Caco-2 (cell line): Measurements from ENCODE around the gene ENO3. TPM values are rescaled to one million over a fixed set of nuclear protein-coding genes. Genes with fewer than 3 reads are reported as not detected.
A peak's percentile ranks its signal among the peaks of the same experiment; 100 is the strongest.

Source experiments
- BruUV-seq: library from RNA; stranded (reverse); fragments of 400-500 nt; replicated peaks from 2 replicates; lab custom pipeline; 2021; lab: Mats Ljungman, UMichigan
- CTCF ChIA-PET: fragments of 300-600 bp; sonication (Branson Sonifier 250); formaldehyde crosslinking; loops from one replicate; lab custom pipeline; 2022; ENCODE audit warnings: antibody characterized with exemption; lab: Charles Lee
- POLR2A ChIA-PET: fragments of 300-600 bp; sonication (Branson Sonifier 250); formaldehyde crosslinking; loops from one replicate; lab custom pipeline; 2022; ENCODE audit warnings: antibody characterized with exemption; lab: Charles Lee
- DNase-seq, 2 experiments: peaks; one replicate each; pipeline versions ENCODE4 v3.0.0 to v3.0.0-alpha.2; 2020 to 2022
- H3K27me3 ChIP-seq: replicated peaks from 2 replicates; pipeline ENCODE4 v1.6.0; 2011; ENCODE audit warnings: low read length; ENCODE audit not compliant: control insufficient read depth, insufficient read depth
- H3K36me3 ChIP-seq: 2 replicates; pipeline ENCODE4 v1.5.1; 2011; ENCODE audit warnings: low read length; ENCODE audit not compliant: control insufficient read depth, insufficient read depth
- H3K4me1 ChIP-seq: fragments of 250-450 bp; sonication (Bioruptor Pico); 2 replicates; pipeline ENCODE4 v1.5.1; 2020; ENCODE audit warnings: mild to moderate bottlenecking
- H3K4me3 ChIP-seq: 2 replicates; pipeline ENCODE4 v1.5.1; 2011; ENCODE audit warnings: low read depth, mild to moderate bottlenecking, control low read depth, low read length
- H3K9me3 ChIP-seq: fragments of 250-450 bp; sonication (Bioruptor Pico); 2 replicates; pipeline ENCODE4 v1.5.1; 2020; ENCODE audit warnings: mild to moderate bottlenecking, moderate library complexity
- H3K27ac Mint-ChIP-seq: one replicate; pipeline ENCODE4 v1.8.0; 2022; ENCODE audit warnings: mixed read lengths; ENCODE audit not compliant: unreplicated experiment
- H3K27me3 Mint-ChIP-seq: one replicate; pipeline ENCODE4 v1.8.0; 2022; ENCODE audit warnings: mixed read lengths; ENCODE audit not compliant: insufficient read depth, unreplicated experiment
- H3K36me3 Mint-ChIP-seq: one replicate; pipeline ENCODE4 v1.8.0; 2022; ENCODE audit warnings: mild to moderate bottlenecking, mixed read lengths; ENCODE audit not compliant: insufficient read depth, unreplicated experiment
- H3K4me1 Mint-ChIP-seq: one replicate; pipeline ENCODE4 v1.8.0; 2022; ENCODE audit warnings: low read depth, mixed read lengths; ENCODE audit not compliant: unreplicated experiment
- H3K4me3 Mint-ChIP-seq: one replicate; pipeline ENCODE4 v1.8.0; 2022; ENCODE audit warnings: mild to moderate bottlenecking, moderate library complexity, mixed read lengths; ENCODE audit not compliant: unreplicated experiment
- H3K9me3 Mint-ChIP-seq: one replicate; pipeline ENCODE4 v1.8.0; 2022; ENCODE audit warnings: mixed read lengths; ENCODE audit not compliant: unreplicated experiment
- CTCF ChIP-seq, 2 experiments: fragments of 200-600 bp in 1 of 2; IDR thresholded peaks; 1 replicate in 1 of 2; 2 replicates in 1 of 2; pipeline versions ENCODE4 v1.5.1 to v1.8.0; 2011 to 2022; ENCODE audit warnings: antibody characterized with exemption in 1 of 2, control low read depth in 1 of 2, inconsistent platforms in 1 of 2, low read depth in 1 of 2, low read length in 1 of 2, mild to moderate bottlenecking in 1 of 2, moderate library complexity in 1 of 2; ENCODE audit not compliant: insufficient read depth in 1 of 2, severe bottlenecking in 1 of 2, unreplicated experiment in 1 of 2
- intact Hi-C: fragments of 100-400 bp; cut with micrococcal nuclease; formaldehyde crosslinking; loops from one replicate; pipeline ENCODE4 v1.10.0; 2022; ENCODE audit not compliant: unreplicated experiment
- total RNA-seq: library from RNA; stranded (reverse); gene quantifications from 2 replicates; pipeline ENCODE4 v1.2.3, GENCODE V29; 2022

ENO3 gene
- total RNA-seq, 1 experiment from 2014 or later: 8.1 TPM

GRCh38 chr17:4936436-4936835 lies 14.5 kb upstream of the ENO3 start:
- Histone ChIP-seq H3K36me3 (no peaks in the 10 kb centered on the region), H3K9me3 (no peaks in the 10 kb centered on the region), H3K27me3 (no peaks in the 10 kb centered on the region), H3K4me1 (no peaks in the 10 kb centered on the region), H3K4me3 (no peak overlapping the region)
- Mint-ChIP-seq H3K27me3 (no peaks in the 10 kb centered on the region), H3K4me3 (no peak overlapping the region), H3K36me3 (peaks cover 15% of the 10 kb centered on the region), H3K9me3 (no peaks in the 10 kb centered on the region), H3K4me1 (peaks cover 5% of the 10 kb centered on the region), H3K27ac (no peak overlapping the region)
- BruUV-seq: no TSS peak
- TF ChIP-seq CTCF (IDR thresholded peaks at IDR 0.05; ENCODE audit: insufficient read depth in 1 of 2, low read depth in 1 of 2, low read length in 1 of 2, severe bottlenecking in 1 of 2, unreplicated experiment in 1 of 2): no peak
- CTCF ChIA-PET: no interaction called here
- intact Hi-C loops: no loop called here
- POLR2A ChIA-PET: no interaction called here
- no peak for DNase-seq

- CTCF ChIA-PET: no interaction called here
- peaks cover 12% of the 10 kb centered on the region for H3K36me3 Mint-ChIP-seq
- H3K27me3 Mint-ChIP-seq: no peaks in the 10 kb centered on the region
- no TSS peak for BruUV-seq
- no peaks in the 10 kb centered on the region for H3K9me3 ChIP-seq
- no peaks in the 10 kb centered on the region for H3K36me3 ChIP-seq
- H3K27ac Mint-ChIP-seq: no peak overlapping the region
- no peaks in the 10 kb centered on the region for H3K9me3 Mint-ChIP-seq
- TF ChIP-seq CTCF (IDR thresholded peaks at IDR 0.05; ENCODE audit: insufficient read depth in 1 of 2, low read depth in 1 of 2, low read length in 1 of 2, severe bottlenecking in 1 of 2, unreplicated experiment in 1 of 2): no peak
- H3K4me3 Mint-ChIP-seq: no peak overlapping the region
- intact Hi-C loops: no loop called here
- POLR2A ChIA-PET: no interaction called here
- DNase-seq: no peak
- H3K4me1 Mint-ChIP-seq: peaks cover 5% of the 10 kb centered on the region
- no peak overlapping the region for H3K4me3 ChIP-seq
- H3K4me1 ChIP-seq: no peaks in the 10 kb centered on the region
- H3K27me3 ChIP-seq: no peaks in the 10 kb centered on the region
These were observed 13.4 kb upstream of the ENO3 start for GRCh38 chr17:4937553-4937952.

DNA sequence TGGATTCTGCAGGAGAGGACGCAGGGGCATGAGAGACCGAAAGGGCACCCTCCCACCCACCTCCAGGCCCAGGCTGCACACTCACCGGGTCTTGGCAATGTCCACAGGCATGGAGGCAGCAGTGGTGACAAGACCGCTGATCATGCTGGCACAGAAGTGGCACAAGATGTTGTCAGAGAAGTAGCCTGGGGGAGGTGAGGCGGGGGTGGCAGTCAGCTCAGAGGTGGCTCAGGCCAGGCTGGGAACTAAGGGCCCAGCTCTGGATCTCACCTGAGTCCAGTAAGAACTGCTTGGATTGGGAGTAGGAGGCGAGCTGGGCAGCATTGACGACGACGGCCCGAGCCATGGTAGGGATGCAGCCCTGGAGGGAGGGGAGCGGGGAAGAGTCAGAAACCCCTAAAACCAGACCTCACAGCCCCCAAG lies 12.8 kb upstream of the ENO3 start:
- no peaks in the 10 kb centered on the region for H3K36me3 ChIP-seq

More for the DNA sequence above, 12.8 kb upstream of the ENO3 start:
- Mint-ChIP-seq H3K27ac (no peak overlapping the region), H3K4me3 (peak overlapping the region; percentile 87), H3K9me3 (no peaks in the 10 kb centered on the region), H3K27me3 (no peaks in the 10 kb centered on the region), H3K4me1 (peaks cover 5% of the 10 kb centered on the region), H3K36me3 (peaks cover 17% of the 10 kb centered on the region)
- H3K9me3 ChIP-seq: no peaks in the 10 kb centered on the region
- no peak for TF ChIP-seq CTCF (IDR thresholded peaks at IDR 0.05; ENCODE audit: insufficient read depth in 1 of 2, low read depth in 1 of 2, low read length in 1 of 2, severe bottlenecking in 1 of 2, unreplicated experiment in 1 of 2)
- POLR2A ChIA-PET: no interaction called here
- CTCF ChIA-PET: no interaction called here
- no TSS peak for BruUV-seq
- no peaks in the 10 kb centered on the region for H3K27me3 ChIP-seq
- intact Hi-C loops: no loop called here
- no peak for DNase-seq
- H3K4me3 ChIP-seq: no peak overlapping the region
- no peaks in the 10 kb centered on the region for H3K4me1 ChIP-seq
